ENCODE measurements around the gene LEP. TPM values are rescaled to one million over a fixed set of nuclear protein-coding genes. Genes with fewer than 3 reads are reported as not detected.

The LEP gene
- polyA plus RNA-seq, 1 of the 3 experiments (the other 2 are of a cell fraction): not detected

DNA sequence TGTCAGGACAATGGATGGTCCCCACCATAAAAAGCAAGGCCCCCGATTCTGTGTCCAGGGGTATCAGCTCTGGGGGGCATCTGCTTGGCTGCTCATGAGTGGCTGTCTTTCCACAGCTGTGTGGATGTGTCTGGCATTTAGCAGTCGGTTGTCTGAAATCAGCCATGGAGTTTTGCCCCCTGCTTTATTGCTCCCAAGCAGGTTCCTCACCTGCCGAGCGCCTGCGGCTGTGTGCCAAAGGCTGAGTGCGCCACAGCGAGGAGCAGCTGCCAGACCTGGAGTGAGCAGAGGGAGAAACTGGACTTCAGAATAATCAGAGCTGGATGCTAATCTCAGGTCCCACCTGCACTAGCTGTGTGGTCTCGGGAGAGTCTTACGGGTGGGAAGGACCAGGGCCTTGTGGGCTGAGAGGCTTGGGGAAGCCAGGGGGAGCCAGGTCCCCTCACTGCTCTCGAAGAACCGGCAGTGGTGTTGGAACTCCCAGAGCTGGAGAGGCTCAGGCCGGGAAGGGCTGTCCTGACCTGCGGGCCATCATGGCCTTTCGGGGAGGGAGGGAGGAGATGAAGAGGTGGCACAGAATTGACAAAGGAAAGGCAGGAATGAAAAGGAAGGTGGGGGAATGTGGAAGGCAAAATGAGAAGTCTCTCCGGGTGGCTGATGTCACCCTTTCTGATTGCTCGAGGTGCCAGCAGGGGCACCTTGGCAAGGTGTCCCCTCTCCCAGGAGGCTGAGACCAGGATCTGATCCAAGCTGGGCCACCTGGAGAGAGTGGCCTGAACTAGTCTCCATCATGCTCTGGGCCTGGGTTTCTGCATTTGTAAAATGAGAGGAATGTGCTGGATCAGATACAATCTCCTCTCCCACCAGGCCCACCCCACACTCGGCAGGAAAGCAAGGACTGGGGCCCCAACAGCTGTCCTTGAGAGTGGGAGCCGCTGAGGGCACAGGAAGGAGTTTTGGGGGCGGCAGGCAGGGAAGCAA, 30.2 kb upstream of the LEP start:
- DNase-seq: no peak
- no peak overlapping the region for H3K4me3 ChIP-seq (ENCODE audit: low read depth in 2 of 2, low read length in 1 of 2)
- H3K79me2 ChIP-seq (ENCODE audit: insufficient read depth): no peaks in the 10 kb centered on the region
- CTCF ChIA-PET: interaction anchor here (1.1 to 17.6 kb wide), 32 partner anchors 9 to 858 kb away, joined by 3 to 444 read pairs (median 15); partner anchors contain the start of genes ARF5 and GCC1
- no peaks in the 10 kb centered on the region for H4K20me1 ChIP-seq (ENCODE audit: insufficient read depth)
- peaks cover 7 to 11% of the 10 kb centered on the region in 2 experiments; a peak in 2 of 4 replicates for H3K4me1 ChIP-seq (ENCODE audit: control insufficient read depth in 1 of 2, insufficient read depth in 2 of 2, low read depth in 1 of 2, low read length in 1 of 2)
- H3K36me3 ChIP-seq (replicated peaks in 1 of 2; ENCODE audit: control insufficient read depth in 1 of 2, insufficient read depth in 2 of 2, low read length in 1 of 2): no peaks in the 10 kb centered on the region
- no peak overlapping the region for H3K9ac ChIP-seq
- H2AFZ ChIP-seq (ENCODE audit: low read depth): no peak overlapping the region
- WGBS (ENCODE audit: low lambda C conversion rate): 77% methylated on average over 19 of the region's 19 CpGs
- POLR2A ChIA-PET: no interaction called here
- no peaks in the 10 kb centered on the region for H3K9me3 ChIP-seq
- no peaks in the 10 kb centered on the region for H3F3A ChIP-seq (replicated peaks; ENCODE audit: insufficient read depth)
- no peak overlapping the region for H3K4me2 ChIP-seq
- no peaks in the 10 kb centered on the region for H3K27me3 ChIP-seq (ENCODE audit: insufficient read depth)
- TF ChIP-seq CHD2 (IDR thresholded peaks at IDR 0.05; ENCODE audit: low read length, partially characterized antibody) (no peak), SMC3 (IDR thresholded peaks at IDR 0.05; ENCODE audit: low read depth, low read length) (0 out of 2 replicates have a peak, but pooled peaks have one; percentile 5)
- no peaks in the 10 kb centered on the region for H3K9me2 ChIP-seq
- no peak overlapping the region for H3K27ac ChIP-seq (ENCODE audit: low read depth in 2 of 2, low read length in 1 of 2)

DNA sequence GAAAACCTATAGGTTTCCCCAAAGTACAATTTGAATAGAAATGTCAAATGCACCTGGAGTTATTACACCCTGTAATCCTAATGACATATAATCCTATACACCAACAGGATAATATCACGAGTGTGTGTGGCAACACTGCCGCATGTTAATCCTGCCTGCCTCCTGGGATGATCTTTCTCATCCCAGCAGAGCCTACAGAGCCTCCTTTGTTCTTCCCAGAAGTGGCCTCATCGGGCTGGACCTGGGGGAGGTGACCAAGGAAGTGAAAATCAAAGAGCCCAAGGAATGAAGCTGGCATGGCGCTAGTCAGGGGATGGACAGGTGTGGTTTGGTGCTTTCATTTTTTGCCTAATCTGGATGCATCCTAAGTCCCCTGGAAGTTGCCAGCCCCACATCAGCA, 29.5 kb upstream of the LEP start:
- H3K9me2 ChIP-seq: no peaks in the 10 kb centered on the region
- no peaks in the 10 kb centered on the region for H3K79me2 ChIP-seq (ENCODE audit: insufficient read depth)
- ChIA-PET POLR2A (no interaction called here), CTCF (interaction anchor here (0.8 to 17.6 kb wide), 15 partner anchors 9 to 707 kb away, joined by 3 to 444 read pairs (median 43); no protein-coding TSS in a partner anchor)
- H3K27ac ChIP-seq (ENCODE audit: low read depth in 2 of 2, low read length in 1 of 2): no peak overlapping the region
- 68% methylated on average over 4 of the region's 4 CpGs for WGBS (ENCODE audit: low lambda C conversion rate)
- H4K20me1 ChIP-seq (ENCODE audit: insufficient read depth): no peaks in the 10 kb centered on the region
- no peaks in the 10 kb centered on the region for H3K9me3 ChIP-seq
- H2AFZ ChIP-seq (ENCODE audit: low read depth): no peak overlapping the region
- no peaks in the 10 kb centered on the region for H3K36me3 ChIP-seq (replicated peaks in 1 of 2; ENCODE audit: control insufficient read depth in 1 of 2, insufficient read depth in 2 of 2, low read length in 1 of 2)
- no peaks in the 10 kb centered on the region for H3F3A ChIP-seq (replicated peaks; ENCODE audit: insufficient read depth)
- no peak overlapping the region for H3K9ac ChIP-seq
- no peak for DNase-seq
- H3K4me2 ChIP-seq: no peak overlapping the region
- no peak for TF ChIP-seq POLR2AphosphoS5 (IDR thresholded peaks at IDR 0.05; ENCODE audit: low read depth, low read length)
- TF ChIP-seq, protein P1, sequence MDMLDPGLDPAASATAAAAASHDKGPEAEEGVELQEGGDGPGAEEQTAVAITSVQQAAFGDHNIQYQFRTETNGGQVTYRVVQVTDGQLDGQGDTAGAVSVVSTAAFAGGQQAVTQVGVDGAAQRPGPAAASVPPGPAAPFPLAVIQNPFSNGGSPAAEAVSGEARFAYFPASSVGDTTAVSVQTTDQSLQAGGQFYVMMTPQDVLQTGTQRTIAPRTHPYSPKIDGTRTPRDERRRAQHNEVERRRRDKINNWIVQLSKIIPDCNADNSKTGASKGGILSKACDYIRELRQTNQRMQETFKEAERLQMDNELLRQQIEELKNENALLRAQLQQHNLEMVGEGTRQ (IDR thresholded peaks at IDR 0.05; ENCODE audit: borderline replicate concordance, low read depth, low read length): no peak
- TF ChIP-seq, protein P2, sequence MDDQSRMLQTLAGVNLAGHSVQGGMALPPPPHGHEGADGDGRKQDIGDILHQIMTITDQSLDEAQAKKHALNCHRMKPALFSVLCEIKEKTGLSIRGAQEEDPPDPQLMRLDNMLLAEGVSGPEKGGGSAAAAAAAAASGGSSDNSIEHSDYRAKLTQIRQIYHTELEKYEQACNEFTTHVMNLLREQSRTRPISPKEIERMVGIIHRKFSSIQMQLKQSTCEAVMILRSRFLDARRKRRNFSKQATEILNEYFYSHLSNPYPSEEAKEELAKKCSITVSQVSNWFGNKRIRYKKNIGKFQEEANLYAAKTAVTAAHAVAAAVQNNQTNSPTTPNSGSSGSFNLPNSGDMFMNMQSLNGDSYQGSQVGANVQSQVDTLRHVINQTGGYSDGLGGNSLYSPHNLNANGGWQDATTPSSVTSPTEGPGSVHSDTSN (IDR thresholded peaks at IDR 0.05): no peak
- TF ChIP-seq RCOR1 (IDR thresholded peaks at IDR 0.05; ENCODE audit: low read length): no peak
- no peak for TF ChIP-seq TEAD4 (IDR thresholded peaks at IDR 0.05; ENCODE audit: borderline replicate concordance, insufficient read depth)
- TF ChIP-seq MEF2A (IDR thresholded peaks at IDR 0.05; ENCODE audit: borderline replicate concordance, low read depth): no peak
- TF ChIP-seq CHD2 (IDR thresholded peaks at IDR 0.05; ENCODE audit: low read length, partially characterized antibody): no peak
- TF ChIP-seq, protein P3, sequence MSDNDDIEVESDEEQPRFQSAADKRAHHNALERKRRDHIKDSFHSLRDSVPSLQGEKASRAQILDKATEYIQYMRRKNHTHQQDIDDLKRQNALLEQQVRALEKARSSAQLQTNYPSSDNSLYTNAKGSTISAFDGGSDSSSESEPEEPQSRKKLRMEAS (IDR thresholded peaks at IDR 0.05; ENCODE audit: low read depth): no peak
- no peak for TF ChIP-seq RFX5 (IDR thresholded peaks at IDR 0.05; ENCODE audit: low read length)
- TF ChIP-seq NRF1 (IDR thresholded peaks at IDR 0.05; ENCODE audit: low read depth, low read length): no peak
- no peak for TF ChIP-seq FOSL2 (IDR thresholded peaks at IDR 0.05; ENCODE audit: borderline replicate concordance, low read depth)
- TF ChIP-seq FOXM1 (IDR thresholded peaks at IDR 0.05; ENCODE audit: low read depth): no peak
- TF ChIP-seq TAF1 (IDR thresholded peaks at IDR 0.05; ENCODE audit: borderline replicate concordance, low read depth, low read length): no peak
- TF ChIP-seq SMC3 (IDR thresholded peaks at IDR 0.05; ENCODE audit: low read depth, low read length): no peak
- H3K4me3 ChIP-seq (ENCODE audit: low read depth in 2 of 2, low read length in 1 of 2): no peak overlapping the region
- no peaks in the 10 kb centered on the region for H3K27me3 ChIP-seq (ENCODE audit: insufficient read depth)
- peaks cover 8 to 11% of the 10 kb centered on the region in 2 experiments; a peak in 2 of 4 replicates for H3K4me1 ChIP-seq (ENCODE audit: control insufficient read depth in 1 of 2, insufficient read depth in 2 of 2, low read depth in 1 of 2, low read length in 1 of 2)

All from SK-N-SH (cell line).